ENCODE results near the gene ANKS1A.
"Not testable (repeated sequence)": the region's sequence is repeated elsewhere in the genome, so short reads cannot be mapped to it uniquely, and the experiment has no call there.

ANKS1A gene

DNA sequence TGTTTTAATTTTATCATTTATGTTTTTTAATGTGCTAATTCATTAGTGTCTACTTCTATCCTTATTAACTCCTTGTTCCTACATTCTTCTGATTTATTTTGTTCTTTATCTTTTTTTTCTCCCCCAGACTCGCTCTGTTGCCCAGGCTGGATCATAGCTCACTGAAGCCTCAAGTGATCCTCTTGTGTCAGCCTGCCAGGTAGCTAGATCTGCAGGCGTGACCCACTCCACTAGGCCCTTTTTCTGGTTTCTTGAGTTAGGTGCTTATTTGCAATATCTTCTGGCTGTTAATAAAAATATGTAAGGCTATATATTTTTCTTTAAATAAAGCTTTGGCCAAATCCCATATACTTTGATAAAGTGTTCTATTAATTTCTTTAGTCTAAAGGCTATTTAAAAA is 4.1 kb upstream of the ANKS1A start:
- no peak for DNase-seq

DNA sequence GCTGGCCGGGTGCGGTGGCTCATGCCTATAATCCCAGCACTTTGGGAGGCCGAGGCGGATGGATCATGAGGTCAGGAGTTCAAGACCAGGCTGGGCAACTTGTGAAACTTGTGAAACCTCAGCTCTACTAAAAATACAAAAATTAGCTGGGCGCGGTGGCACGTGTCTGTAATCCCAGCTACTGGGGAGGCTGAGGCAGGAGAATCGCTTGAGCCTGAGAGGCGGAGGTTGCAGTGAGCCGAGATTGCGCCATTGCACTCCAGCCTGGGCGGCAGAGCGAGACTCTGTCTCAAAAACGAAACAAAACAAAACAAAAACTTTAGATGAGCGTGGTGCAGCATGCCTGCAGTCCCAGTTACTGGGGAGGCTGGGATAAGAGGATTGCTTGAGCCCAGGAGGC is 3.2 kb upstream of the ANKS1A start:
- not testable (repeated sequence) for DNase-seq

DNA sequence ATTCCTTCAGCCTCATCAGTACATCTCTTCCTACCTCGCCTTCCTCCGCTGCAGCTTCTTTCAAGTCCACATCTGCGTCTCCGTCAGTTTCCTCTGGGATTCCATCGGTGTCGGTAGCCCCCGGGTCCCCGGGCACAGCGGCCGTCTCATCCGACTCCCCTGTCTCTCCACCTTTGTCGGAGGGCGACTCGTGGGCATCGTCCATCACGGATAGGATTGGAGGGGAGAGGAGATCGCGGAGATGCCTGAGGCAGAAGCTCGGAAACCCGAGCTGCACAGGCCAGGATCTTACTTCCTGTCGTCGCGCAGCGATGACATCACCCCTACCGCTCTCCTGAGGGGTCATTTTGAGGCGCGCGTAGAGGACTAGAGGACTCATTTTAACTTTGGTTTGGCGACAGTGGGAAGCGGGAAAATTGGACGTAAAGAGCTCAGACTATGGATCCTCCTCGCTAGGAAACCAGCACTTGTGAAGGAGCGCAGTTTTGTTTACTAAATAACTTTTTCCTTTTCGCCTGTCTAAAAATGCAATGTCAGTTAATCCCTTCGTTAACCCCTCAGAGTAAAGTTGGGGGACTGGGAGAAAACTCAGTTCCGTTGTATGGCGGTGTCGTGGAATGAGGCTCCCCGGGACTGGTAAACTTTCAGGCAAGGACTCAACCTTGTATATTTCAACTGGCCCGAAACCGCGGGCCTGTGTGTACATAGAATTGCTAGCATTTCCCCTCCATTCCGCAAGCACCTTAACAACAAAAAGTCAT is 1.1 kb upstream of the ANKS1A start, which contains the start of gene TAF11:
TSS of gene TAF11 (minus strand) at position 290 of the 761 bp plus-strand sequence. CDS start at position 205, 85 bp downstream.
- peak; percentile 86 for DNase-seq

DNA sequence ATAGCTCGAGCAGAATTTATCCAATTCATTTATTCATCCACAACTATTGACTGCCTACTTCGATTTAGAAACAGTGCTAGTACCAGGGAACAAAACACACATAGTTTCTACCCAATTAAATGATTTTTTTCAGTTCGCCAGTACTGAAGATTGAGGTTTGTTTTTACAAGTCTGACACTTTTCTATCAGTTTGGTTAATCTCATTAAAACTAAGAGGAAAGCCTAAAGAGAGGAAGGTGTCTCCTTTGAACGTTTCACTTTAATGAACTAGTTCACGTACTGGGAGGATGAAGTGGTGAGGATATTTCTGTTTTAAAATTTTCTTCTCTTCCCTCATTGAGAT is 570 bp upstream of the ANKS1A start:
- DNase-seq: no peak

DNA sequence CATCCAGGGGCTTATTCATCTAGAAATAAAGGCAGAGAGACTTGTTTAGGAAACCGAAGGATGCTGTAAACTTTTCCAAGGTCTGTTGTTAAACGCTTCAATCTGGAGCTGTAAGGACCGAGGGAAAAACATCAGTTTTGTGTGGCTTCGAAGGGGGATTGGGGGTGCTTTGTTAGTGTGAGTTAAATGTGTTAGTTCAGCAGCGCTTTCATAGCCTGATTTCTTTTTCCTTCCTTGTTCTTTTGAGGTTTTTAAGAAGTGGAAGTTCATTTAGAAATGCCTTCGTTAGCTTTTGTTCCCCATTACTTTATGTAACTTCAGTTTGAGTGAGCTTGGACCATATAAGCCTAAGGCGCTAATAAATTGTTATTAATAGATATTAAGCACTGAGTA is 1.5 kb downstream of the ANKS1A start:
- DNase-seq: no peak

DNA sequence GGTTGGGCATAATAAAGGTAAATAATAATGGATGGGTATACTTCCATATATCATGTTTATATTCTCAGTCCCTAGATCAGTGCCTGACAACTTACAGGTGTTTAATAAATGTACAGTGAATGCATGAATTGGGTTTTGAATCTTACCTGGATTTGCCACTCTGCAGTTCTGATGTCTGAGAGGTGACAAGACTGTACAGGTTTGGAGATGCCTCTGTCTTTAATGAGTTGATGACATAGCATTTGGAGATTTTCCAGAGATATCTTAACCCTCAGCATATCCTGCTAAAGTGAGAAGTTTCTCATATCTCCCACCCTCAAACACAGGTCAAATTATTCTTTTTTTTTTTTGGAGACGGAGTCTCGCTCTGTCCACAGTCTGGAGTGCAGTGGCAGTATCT is 2.2 kb downstream of the ANKS1A start:
- DNase-seq: no peak

DNA sequence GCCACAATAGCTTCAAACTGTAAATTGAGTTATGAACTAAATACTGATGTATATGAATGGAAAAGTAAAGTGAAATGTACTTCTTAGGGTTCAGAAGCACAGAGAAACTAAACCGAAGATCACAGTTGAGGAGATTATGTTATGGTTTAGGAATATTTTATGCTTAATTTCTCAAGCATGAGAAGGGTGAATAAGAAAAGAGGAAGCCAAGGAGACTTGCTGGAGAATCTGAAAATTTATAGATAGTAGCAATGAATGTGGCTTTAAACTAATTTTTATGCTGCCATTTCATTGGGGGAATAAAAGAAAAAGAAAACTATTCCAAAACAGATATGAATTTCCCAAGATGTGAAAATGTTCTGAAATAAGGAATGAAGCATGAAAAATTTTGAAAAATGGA is 5.6 kb downstream of the ANKS1A start:
- no peak for DNase-seq

DNA sequence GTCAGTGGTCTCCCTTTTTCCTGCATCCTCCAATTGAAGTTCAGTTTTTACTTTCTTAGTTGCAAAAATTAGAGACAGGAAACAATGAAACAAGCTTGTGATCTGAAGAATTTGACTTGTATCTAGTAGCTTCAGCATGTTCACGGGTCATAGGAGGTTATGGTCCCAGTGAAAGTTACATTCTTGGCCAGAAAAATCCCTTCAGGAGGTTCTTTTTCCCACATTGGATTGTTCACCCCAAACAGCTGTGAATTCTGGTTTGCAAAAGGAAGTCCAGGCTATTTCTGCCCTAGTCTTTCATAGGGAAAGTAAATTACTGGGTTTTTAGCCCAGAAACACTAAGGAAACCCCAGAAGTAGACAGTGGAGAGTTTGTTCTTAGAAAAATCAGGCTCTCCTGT is 8.1 kb downstream of the ANKS1A start:
- DNase-seq: no peak

DNA sequence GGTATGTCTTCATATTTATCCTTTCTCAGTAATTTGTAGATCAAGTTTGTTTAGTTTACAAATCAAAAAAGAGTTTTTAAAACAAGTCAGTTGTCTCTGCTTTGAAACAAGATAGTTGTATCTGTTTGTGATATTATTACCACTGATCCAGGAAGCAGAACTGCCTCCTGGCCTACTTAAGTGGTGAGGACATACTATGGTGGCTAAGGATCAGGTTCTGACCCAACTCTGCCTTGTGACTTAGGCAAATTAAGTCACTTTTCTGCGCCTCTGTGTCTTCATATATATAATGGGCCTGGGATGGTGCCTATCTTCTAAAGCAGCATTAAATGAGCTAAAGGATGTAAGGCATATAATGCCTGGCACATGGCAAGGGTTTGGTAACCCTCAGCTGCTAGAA is 8.7 kb downstream of the ANKS1A start:
- DNase-seq: no peak

DNA sequence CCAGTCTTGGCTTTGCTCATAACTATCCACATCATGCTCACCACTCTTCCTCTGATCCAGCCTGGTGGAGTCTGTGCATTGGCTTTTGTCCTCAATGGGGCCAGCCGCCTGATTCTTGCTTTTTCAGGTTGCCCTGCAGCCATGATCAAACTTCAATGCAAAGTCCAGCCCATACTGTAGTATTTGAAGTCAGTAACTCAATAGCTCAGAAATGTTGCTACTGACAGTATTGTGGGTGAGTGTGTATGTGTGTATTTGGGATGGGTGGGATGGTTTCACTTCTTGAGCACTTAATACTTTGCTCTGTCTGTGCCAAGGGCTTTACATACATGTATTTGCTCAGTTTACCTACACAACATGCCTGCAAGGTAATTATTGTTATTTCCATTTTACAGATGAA is 10.7 kb downstream of the ANKS1A start:
- DNase-seq: not testable (repeated sequence)

DNA sequence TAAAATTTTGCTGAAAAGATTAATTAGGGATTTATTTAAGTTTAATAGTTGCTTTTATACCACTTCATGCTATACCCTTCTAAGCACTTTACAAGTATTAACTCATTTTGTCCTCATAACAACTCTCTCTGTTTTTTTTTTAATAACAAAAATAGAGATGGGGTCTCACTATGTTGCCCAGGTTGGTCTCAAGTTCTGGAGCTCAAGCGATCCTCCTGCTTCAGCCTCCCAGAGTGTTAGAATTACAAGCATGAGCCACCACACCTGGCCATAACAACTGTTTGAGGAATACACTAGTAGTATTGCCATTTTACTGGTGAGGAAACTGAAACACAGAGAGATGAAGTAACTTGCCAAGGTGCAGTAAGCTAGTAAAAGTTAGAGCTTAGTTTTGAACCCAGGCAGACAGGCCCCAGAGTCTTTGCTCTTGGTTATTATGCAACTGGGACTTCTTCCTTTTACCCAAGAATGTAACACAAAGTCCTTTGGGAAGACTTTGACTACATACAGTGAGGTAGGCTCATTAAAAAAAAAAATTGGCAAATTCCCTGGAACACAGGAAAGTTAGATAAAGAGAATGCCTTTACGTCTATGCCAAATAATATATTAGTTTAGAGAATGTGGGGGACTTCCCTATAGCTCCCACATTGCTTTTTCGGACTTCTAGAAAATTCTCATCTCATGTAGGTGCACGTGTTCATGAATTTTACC is 11.4 kb downstream of the ANKS1A start:
- no peak for DNase-seq

DNA sequence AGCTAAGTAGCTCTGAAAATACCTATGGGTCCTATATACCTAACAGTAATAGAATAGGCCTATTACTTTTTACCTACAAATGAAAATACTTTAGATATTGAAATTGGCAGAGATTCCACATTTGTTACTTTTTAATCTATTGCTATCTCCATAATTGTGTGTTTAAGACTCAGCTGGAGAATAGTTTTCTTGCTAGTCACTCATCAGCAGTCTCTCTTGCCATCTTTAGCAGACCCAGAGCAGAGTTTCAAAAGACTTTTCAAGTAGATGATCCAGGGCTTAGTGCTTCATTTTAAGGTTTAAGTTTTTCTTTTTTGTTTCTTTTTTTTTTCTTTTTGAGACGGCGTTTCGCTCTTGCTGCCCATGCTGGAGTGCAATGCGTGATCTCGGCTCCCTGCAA is 12.9 kb downstream of the ANKS1A start:
- no peak for DNase-seq

DNA sequence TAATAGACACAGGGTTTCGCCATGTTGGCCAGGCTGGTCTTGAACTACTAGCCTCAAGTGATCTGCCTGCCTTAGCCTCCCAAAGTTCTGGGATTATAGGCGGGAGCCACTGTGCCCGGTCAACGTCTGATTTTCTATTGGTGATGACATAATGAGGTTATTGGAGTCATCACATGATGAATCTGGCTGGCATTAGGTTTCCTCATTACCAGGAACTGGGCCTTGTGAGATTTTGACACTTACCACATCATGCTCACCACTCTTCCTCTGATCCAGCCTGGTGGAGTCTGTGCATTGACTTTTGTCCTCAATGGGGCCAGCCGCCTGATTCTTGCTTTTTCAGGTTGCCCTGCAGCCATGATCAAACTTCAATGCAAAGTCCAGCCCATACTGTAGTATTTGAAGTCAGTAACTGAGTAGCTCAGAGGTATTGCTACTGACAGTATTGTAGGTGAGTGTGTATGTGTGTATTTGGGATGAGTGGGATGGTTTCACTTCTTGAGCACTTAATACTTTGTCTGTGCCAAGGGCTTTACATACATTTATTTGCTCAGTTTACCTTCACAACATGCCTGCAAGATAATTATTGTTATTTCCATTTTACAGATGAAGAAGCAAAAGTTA is 16.0 kb downstream of the ANKS1A start:
- no peak for DNase-seq

DNA sequence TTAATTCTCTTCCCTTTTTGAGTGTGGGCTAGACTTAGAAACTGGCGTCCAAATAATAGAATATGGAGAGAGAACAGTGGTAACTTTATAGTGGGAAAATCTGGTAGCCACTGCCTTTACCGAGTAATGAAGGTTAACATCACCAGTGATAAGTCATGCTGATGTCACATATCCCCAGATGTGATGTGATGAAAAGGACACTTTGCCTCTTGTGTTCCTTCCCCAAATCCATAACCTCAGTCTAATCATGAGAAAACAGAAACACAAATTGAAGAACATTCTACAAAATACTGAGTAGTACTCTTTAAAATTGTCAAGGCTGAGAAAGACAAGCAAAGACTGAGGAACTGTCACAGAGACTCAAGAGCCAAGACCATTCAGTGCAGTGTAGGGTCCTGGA is 17.8 kb downstream of the ANKS1A start:
- DNase-seq: no peak

DNA sequence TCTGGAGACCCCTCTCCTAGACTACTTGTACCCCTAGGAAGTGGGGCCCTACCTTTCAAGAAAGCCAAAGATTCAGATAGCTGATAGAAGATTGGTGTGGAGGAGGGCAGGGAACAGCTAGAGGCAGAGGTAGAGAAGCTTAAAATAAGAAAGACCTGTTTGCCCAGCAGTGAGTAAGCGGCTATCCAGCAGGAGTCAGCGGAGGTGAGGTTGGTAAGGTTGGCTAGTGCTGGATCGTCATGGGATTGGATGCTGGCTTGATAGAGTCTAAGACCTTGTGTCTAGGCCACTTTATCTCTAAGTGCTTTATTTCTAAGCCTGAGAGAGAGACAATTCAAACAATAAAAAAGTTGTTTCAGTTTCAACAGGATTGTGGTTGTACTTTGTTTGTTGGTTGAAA is 19.1 kb downstream of the ANKS1A start:
- DNase-seq: no peak

DNA sequence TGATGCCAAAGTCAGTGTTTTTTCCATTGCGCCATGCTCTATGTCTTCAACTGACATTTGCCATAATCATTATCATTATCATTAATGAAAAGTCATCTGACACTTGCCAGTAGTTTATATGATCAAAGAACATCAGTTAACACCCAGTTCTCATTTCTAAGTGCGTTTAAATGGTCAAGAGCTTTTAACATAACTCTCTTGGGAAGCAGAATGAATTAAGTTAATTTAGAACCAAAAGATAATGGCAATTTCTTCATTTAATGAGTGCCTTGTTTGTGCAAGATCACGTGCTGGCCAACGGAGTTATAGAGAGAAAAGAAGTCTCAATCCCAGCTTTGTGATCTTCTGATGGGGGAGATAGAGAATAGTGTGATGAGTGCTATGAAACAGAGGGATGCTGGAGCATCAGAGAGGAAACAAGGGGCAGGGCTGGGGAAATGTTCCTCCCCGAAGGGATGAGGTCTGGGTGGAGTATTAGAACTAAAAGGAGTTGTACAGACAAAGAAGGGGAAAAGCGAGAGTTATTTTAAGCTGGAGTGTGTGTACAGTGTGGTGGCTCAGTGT is 20.3 kb downstream of the ANKS1A start:
- DNase-seq: no peak

DNA sequence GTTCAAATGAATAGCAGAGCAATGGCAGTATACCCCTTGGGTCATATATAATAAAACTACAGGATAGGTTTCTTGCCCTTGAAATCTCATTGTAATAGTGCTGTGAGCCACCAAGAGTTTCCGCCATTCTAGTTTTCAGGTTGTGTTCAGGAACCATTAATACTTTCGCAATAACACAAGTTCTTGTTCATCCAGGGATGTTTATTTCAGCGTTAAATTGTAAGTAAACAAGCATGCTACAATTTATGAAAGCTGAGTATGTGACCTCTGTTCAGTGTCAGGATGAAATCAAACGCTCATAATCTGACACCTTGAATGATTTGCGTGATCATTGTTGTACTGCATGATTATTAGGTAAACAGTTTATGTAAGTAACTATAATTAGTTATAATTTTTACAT is 22.8 kb downstream of the ANKS1A start:
- no peak for DNase-seq

DNA sequence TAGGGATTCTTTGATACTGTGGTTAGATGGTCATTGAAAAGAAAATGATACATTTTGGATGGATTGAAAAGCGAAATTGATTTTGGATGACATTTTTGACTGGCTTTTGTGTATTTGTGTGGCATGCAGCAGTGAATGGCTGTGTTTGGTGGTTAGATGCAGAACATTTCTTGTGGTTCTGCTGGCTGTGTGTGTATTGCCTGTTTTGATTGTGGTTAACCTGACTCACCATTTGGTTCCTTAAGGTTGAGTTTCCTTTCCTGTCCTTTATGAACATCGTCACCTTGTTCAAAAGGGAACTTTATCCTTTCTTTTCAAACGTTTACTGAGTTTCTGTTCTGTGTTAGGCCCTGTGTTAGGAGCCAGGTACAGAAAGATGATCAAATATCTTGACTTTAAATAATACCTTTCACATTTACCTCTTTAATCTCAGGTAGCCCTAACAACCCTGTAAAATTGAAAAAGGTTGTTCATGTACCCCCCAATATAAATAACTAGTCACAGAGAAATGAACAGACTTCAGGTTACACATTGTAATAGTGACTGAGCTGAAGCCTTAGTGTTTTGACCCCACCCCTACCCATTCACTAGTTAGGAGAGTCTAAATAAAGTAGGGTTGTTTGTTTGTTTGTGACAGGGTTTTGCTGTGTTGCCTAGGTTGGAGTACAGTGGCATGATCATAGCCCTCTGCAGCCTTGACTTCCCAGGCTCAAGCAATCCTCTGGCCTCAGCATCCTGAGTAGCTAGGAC is 23.8 kb downstream of the ANKS1A start:
- DNase-seq: no peak

DNA sequence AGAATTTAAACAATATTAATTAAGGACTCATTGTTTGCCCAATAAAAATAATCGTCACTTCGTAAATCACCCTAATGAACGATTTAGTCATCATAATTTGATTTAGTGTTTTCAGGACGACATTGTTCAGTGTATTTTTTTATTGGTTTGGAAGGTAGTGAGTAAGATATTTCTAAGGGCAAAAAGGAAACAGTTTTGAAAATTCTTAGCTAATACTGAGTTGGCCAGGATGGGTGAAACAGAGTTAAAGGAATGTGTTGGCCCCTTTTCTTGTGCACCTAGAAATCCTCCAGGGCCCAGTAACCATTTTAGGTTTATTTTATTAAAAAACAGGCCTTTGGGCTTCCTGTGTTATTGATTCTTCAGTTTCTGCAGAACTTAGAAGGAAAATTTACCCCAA is 25.3 kb downstream of the ANKS1A start:
- no peak for DNase-seq

DNA sequence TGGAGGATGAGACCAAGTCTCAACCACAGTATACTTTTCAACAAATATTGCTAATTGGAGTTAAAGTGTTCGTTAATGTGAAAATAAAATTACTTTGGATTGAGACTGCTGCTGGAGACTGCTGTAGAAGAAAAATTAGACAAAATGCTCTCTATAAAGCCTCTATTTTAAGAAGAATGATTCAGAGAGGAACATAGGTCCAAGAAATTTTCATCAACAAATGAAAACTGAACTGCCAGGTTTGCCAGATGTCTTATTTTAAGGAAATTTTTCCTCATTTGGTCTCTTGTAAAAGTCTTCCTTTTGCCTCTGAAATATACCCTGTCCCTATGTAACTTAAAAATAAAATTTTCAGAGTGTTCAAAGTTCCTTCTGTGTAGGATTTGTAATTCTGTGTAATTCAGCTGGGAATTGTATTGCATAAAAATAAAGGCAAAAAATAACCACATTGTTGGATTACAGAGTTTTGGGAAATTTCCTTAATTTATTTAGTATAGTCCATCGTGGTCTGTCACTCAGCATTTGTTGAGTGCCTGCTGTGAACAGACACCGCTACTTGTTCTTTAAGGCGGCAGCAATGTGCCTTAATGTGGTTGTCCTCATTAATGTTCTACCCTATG is 27.4 kb downstream of the ANKS1A start:
- no peak for DNase-seq

DNA sequence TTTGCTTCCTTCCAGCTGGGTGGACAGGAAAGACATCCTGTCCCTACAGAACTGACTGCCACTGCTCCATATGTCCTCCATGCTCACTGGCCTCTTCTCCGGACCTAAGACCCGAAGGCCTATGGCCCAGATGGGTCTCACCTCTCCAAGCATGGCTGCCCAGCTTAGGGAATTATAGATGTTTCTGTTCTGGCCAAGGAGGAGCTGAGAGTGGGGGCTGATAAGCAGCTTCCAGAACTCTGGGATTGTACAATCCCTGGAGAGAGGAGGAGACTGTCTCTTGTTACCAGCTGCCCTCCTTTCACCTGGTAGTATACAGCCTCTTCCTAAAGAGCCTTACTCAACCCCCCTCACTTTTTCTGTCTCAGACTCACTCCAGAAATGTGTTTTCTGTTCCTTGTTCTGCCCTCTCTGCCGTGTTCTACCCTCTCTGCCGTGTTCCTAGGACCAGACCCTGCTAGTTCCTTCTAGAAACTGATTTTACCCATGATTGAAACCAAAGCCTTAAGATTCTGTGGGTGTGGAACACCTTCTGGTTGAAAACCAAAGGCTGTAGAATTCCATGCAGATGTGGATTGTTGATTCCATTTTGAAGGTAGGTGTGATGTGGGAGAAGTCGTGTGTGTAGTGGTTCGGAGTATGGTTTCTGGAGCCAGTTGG is 28.7 kb downstream of the ANKS1A start:
- DNase-seq: no peak

DNA sequence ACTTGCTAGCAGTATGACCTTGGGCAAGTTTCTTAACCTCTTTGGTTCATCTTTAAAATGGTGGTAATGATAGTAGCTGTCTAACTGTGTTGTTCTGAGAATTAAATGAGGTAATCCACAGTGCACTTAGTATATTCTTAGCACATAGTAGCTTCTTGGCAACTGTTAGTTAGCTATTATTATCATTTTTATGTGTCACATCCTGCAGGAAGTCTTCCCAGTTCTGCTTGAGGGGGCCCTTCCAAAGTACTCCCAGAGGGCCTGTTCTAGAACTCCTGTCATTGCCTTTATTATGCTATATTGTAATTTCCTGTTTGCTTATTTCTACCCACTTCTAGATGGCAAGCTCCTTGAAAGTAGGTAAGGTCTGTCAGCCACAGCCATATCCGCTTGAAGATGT is 30.6 kb downstream of the ANKS1A start:
- DNase-seq: no peak
